Measurements from ENCODE around the gene ACER3. TPM values are rescaled to one million over a fixed set of nuclear protein-coding genes. Genes with fewer than 3 reads are reported as not detected.

Gene ACER3
- total RNA-seq, 1 donor from 2014 or later: 67.2 TPM

DNA sequence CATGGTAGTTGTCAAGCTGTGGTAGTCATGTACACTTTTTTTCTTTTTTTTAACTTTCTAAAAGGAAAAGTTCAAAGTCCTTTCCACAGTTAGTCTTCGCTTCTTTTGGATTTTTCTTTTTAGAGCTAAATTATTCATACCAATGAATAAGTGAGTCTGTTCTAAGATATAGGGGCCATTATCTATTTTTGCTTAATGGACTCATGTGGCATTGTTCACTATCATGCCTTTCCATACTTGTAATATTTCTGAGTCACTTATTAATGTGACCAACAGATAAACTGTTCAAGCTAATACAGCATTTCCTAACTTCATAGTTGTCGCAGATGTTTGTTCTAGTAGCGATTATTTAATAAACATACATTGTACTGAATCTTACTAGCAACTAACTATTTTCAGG is 165.5 kb downstream of the ACER3 start:
- Histone ChIP-seq H3K36me3 (peaks cover 12% of the 10 kb centered on the region), H3K27me3 (ENCODE audit: low read depth) (peaks cover 6% of the 10 kb centered on the region), H3K9me3 (no peaks in the 10 kb centered on the region), H3K27ac (no peak overlapping the region), H3K4me1 (no peaks in the 10 kb centered on the region), H3K4me3 (no peak overlapping the region)
- ATAC-seq (no peak), DNase-seq (no peak)
- TF ChIP-seq CTCF (IDR thresholded peaks at IDR 0.05): no peak
- intact Hi-C loops (cut with DNase I): no loop called here

GRCh38 chr11:77026743-77027142 is 166.0 kb downstream of the ACER3 start:
- no peak for TF ChIP-seq CTCF (IDR thresholded peaks at IDR 0.05)
- no peak for ATAC-seq
- no peak overlapping the region for H3K4me3 ChIP-seq
- DNase-seq: no peak
- no peaks in the 10 kb centered on the region for H3K9me3 ChIP-seq
- H3K27ac ChIP-seq: no peak overlapping the region
- intact Hi-C loops (cut with DNase I): no loop called here
- H3K36me3 ChIP-seq: peaks cover 8% of the 10 kb centered on the region
- peaks cover 6% of the 10 kb centered on the region for H3K27me3 ChIP-seq (ENCODE audit: low read depth)
- H3K4me1 ChIP-seq: no peaks in the 10 kb centered on the region

DNA sequence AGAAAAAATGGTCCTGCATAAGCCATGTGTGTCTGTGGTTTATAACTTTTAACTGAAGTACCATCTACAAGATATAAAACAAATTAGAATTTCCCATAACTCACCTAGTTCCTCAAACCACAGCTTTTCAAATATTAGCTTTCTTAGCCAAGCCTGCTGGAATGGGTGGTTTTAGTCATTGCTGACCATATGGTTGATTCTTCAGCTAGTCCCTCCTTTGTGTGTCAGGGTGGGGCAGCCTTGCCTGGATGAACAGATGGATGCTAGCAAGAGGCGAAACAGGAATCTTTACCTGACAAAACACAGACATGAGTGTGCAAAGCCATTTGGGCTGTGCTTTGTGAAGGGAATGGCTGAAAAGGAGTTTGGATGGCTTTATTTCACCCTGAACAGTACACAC is 166.6 kb downstream of the ACER3 start:
- H3K36me3 ChIP-seq: peaks cover 3% of the 10 kb centered on the region
- H3K27me3 ChIP-seq (ENCODE audit: low read depth): peaks cover 6% of the 10 kb centered on the region
- H3K4me3 ChIP-seq: no peak overlapping the region
- ATAC-seq (peak in 1 of 2 donors; percentile 29), DNase-seq (no peak)
- no peak overlapping the region for H3K27ac ChIP-seq
- intact Hi-C loops (cut with DNase I): no loop called here
- H3K9me3 ChIP-seq: no peaks in the 10 kb centered on the region
- no peak for TF ChIP-seq CTCF (IDR thresholded peaks at IDR 0.05)
- H3K4me1 ChIP-seq: no peaks in the 10 kb centered on the region

- TF ChIP-seq CTCF (IDR thresholded peaks at IDR 0.05): no peak
- ATAC-seq: peak; percentile 11 to 21
Measured at GRCh38 chr11:77029829-77030228, 169.1 kb downstream of the ACER3 start.

DNA sequence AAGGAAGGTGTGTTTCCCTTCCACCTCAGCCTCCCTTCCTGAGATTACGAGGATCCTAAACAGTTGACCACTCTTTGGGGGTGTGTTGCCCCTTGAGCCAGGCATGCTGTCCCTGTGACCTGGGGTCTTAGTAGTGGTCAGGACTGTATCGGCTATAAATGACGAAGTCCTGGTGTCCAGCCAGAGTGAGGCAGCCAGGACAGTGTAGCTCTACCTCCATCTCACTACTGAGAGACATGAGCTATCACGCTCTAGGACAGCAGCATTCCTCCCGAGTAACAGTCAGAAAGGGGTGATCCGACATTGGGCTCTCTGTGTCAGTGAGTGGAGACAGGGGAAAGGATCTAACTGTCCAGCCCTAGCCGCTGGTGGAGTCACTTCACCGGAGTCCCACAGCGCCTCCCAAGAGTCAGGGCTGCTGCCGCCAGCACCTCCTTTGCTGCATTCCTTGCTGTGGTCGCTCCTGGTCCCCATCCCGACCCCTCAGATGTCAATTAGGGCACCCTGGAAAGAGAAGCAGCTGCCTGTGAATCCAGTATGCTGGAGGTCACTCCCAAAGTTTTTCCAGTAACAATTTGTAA is 170.2 kb downstream of the ACER3 start:
- H3K27me3 ChIP-seq (ENCODE audit: low read depth): peaks cover 6% of the 10 kb centered on the region
- ATAC-seq: no peak
- intact Hi-C loops (cut with DNase I): no loop called here
- no peak for DNase-seq
- no peaks in the 10 kb centered on the region for H3K4me1 ChIP-seq
- H3K27ac ChIP-seq: no peak overlapping the region
- TF ChIP-seq CTCF (IDR thresholded peaks at IDR 0.05): no peak
- no peaks in the 10 kb centered on the region for H3K36me3 ChIP-seq
- no peak overlapping the region for H3K4me3 ChIP-seq
- H3K9me3 ChIP-seq: no peaks in the 10 kb centered on the region

More at GRCh38 chr11:77029829-77030228, 169.1 kb downstream of the ACER3 start:
- no peak overlapping the region for H3K27ac ChIP-seq
- DNase-seq: no peak
- intact Hi-C loops (cut with DNase I): no loop called here
- H3K27me3 ChIP-seq (ENCODE audit: low read depth): peaks cover 6% of the 10 kb centered on the region
- H3K36me3 ChIP-seq: no peaks in the 10 kb centered on the region
- no peaks in the 10 kb centered on the region for H3K4me1 ChIP-seq
- H3K4me3 ChIP-seq: no peak overlapping the region
- H3K9me3 ChIP-seq: no peaks in the 10 kb centered on the region
